ENCODE measurements around the gene RNF126.
"Not testable (repeated sequence)": the region's sequence is repeated elsewhere in the genome, so short reads cannot be mapped to it uniquely, and the experiment has no call there.

RNF126 gene

DNA sequence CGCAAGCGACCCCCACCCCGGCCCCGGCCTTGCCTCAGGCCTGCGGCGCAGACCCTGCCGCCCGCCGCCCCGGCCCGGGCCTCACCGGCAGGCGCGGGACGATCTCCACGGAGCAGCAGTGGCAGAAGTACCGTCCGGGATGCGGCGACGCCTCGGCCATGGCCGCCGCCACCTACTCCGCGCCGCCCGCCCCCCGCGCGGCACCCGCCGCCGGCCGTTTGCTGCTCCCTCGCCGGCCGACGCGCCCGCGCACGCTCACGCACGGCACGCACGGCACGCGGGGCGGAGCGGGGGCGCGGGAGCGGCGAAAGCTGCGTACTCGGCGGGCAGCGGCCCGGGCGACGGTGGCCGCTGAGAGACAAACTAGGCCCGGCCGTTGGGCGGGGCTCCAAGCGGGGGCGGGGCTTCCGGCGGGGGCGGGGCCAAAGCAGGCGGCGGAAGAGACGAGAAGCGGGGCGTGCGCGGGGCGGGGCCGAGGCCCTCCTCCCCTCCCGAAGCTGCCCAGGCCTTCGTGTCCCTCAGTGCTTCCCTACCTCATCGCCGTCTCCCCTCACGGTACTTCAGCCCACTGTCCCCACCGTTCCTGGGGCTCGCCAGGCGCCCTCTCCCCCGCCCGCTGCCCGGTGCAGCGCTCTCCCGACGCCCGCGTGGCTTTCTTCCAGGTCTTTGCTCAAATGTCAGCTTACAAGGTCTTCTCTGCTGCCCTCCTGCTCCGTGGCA, at the start of gene RNF126:
Gene RNF126, minus strand, starts transcription at position 253 of the 720 bp plus-strand sequence. Its CDS starts 93 bp downstream, at position 160.
- DNase-seq, result peak; percentile 77

GRCh38 chr19:711254-711653, 48.2 kb upstream of the RNF126 start:
- DNase-seq, result no peak

DNA sequence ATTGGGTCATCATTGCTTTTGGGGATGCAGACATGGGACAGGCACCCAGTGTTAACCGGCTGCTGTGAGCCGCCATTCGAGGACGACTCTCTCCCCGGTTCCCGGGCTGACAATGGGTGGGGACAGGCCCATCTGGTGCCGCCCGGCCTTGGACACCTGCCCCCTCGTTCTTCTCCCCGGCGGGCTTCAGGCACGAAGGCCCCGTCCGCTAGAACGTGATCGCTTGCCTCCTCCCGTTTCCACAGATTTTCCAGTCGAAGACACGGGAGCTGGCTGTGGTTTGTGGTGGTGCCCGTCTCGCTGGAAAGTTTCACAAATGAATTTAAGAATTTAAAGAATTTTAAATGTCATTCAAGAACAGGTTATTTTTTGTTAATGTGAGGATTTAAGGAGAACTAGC, 47.8 kb upstream of the RNF126 start:
- no peak for DNase-seq

DNA sequence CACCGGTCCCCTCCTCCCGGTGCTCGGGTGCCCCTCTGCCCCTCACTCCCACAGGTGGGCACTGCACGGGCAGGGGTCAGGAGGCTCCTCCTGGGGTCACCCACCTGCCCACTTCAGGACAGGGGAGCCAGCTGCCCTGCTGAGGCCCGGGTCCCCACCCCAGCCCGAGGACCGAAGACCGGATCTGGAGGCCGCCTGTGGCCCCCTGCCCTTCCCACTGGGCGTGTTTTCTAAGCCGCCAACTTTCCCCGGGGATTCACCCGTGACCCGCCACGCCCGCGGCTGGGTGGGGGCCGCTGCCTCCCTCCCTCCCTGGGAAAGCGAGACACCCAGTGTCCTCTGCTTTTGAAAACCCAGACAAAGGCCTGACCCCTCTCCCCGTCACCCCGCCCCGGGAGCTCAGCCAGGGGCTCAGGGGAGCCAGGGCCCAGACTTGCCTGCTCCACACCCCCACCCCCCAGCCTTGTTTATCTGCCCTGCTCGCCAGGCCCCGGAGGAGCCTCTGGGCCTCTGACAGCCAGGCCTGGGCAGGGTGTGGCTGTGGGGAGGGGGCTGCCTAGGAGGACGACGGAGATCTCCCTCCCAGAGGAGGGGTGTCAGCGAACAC, 47.1 kb upstream of the RNF126 start:
- no peak for DNase-seq

GRCh38 chr19:709196-709964, 46.4 kb upstream of the RNF126 start:
- DNase-seq, result no peak

DNA sequence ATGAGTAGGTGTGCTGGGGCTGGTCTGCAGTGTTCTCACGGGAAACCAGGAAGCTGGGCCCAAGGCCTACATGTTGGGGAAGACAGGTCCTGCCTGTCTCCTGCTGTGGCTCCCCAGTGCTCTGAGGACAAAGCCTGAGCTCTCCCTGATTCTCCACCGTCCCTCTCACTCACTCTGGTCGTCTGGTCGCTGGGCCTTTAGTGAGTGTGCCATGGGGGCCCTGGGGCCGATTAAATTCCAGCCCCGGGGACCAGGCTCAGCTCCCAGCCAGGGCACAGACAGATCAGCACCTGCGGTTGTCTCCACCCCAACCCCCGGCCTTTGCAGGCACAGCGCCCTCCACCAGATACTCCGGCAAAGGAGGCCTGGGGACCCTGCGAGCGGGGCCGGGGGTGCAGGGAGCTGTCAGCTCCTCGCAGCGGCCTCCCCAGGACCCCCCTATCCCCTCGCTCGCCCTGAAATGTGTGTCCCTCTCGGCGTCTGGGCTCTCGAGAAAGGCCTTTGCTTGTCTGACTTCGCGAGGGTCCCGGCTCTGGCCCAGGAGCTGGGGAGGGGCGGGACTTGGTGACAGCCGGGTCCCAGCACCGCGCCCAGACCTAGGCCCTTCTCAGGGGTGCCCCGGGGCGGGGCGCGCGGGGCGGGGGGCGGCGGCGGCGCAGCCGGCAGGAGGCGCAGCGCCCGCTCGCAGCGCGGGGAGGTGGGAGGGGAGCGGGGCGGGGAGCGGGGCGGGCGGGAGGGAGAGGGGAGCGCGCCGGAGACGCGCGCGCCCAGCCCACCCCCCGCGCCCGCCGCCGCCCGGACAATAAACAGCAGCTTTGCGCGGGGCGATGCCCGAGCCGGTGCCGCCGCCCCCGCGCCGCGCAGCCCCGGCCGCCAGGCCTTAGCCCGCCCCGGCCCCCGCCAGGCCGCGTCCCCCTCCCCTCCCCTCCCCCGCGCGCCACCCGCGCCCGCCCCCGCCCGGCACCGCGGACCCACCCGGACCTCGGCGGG, 45.4 kb upstream of the RNF126 start, which contains the start of gene PALM:
Gene PALM, plus strand, starts transcription at position 782 of the 990 bp plus-strand sequence. CDS start 212 bp downstream, outside the sequence.
- peak; percentile 9 for DNase-seq

GRCh38 chr19:704447-704741, 41.4 kb upstream of the RNF126 start:
- DNase-seq, result no peak

- DNase-seq, result no peak
Observed at GRCh38 chr19:703651-704446, 40.8 kb upstream of the RNF126 start.

GRCh38 chr19:703329-703650, 40.3 kb upstream of the RNF126 start:
- DNase-seq, result no peak

DNA sequence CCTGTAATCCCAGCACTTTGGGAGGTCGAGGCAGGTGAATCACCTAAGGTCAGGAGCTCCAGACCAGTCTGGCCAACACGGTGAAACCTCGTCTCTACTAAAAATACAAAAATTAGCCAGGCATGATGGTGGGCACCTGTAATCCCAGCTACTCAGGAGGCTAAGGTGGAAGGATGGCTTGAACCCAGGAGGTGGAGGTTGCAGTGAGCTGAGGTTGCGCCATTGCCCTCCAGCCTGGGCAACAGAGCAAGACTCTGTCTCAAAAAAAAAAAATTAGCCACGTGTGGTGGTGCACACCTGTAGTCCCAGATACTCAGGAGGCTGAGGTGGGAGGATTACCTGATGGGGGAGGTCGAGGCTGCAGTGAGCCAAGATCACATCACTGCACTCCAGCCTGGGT, 39.8 kb upstream of the RNF126 start:
- DNase-seq, result not testable (repeated sequence)

DNA sequence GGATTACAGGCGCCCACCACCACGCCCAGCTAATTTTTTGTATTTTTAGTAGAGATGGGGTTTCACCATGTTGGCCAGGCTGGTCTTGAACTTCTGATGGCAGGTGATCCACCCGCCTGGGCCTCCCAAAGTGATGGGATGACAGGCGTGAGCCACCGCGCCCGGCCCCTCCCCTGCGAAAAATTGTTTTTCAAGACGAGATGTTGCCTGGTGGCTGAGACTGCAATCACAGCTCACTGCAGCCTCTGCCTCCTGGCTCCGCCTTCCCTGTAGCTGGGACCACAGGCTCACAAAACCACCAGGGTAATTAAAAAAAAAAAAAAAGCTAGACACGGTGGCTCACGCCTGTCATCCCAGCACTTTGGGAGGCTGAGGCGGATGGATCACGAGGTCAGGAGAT, 36.9 kb upstream of the RNF126 start:
- DNase-seq, result not testable (repeated sequence)

DNA sequence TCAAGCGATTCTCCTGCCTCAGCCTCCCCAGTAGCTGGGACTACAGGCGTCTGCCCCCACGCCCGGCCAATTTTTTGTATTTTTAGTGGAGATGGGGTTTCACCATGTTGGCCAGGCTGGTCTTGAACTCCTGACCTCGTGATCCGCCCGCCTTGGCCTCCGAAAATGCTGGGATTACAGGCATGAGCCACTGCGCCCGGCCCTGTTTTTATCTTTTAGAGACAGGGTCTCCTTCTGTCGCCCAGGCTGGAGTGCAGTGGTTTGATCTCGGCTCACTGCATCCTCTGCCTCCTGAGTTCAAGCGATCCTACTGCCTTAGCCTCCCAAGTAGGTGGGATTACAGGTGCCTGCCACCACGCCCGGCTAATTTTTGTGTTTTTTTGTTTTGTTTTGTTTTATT, 35.5 kb upstream of the RNF126 start:
- not testable (repeated sequence) for DNase-seq

DNA sequence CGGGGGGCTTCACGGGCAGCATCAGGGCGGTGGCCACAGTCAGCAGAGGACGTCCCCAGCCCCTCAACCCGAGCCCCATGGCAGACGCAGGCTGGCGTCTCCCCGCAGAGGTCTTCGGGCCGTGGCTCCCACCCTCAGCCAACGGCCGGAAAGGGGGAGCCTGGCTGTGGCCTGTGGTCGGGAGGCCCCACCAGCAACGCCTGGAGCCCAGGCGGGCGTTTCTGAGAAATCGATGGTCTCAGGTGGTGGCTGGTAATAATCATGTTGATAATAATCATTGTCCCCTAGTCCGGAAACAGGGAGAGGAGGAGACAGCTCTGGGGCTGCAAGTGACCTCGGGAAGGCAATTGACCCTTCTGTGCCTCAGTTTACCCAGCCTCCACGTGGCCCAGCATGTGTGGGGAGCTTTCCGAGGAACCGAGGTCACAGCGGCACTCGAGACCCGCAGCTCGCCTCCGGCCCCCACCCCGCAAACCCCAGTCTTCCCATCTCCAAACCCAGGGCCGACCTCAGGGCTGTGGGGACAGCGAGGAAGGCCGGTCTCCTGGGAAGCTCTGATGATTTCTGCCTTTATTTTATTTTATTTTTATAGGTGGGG, 32.4 kb upstream of the RNF126 start, which contains the start of gene PRSS57:
Gene PRSS57, minus strand, starts transcription at position 101 of the 598 bp plus-strand sequence. Its CDS starts 22 bp downstream, at position 79.
- no peak for DNase-seq

DNA sequence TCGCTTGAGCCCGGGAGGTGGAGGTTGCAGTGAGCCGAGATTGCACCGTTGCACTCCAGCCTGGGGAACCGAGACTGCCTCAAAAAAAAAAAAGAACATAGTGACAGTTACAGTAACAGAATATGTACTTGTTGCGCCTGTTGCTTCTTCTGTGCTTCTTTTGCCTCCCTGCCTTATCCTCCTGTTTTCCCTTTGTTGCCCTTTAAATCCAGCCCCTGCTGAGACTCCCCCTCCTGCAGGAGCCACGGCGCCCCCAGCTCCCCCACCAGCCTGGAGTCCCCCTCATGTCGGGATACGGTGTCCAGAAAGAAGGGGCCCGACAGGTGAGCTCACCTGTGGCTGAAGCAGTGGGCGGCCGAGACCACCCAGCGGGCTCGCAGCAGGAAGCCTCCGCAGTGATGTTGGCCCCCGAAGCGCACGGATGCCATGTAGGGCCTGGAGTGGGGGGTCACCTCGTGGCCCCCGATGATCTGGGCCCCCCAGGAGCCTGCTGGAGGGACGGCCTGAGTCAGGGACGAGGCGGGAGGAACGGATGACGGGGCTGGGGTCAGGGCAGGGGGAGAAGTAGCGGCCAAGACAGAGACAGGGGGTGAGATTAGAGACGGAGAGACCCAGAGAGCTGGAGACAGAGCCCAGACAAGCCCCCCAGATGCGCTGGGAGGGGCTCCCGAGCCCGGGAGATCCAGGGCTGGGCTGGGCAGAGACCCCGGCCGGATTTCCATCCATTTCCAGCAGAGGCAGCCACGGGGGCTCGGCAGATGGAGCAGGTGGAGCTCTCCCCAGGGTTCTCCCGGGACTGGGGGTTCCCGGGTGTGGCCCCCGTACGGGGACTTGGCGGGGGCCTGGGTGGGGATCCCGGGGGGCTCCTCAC, 31.7 kb upstream of the RNF126 start:
- no peak for DNase-seq

DNA sequence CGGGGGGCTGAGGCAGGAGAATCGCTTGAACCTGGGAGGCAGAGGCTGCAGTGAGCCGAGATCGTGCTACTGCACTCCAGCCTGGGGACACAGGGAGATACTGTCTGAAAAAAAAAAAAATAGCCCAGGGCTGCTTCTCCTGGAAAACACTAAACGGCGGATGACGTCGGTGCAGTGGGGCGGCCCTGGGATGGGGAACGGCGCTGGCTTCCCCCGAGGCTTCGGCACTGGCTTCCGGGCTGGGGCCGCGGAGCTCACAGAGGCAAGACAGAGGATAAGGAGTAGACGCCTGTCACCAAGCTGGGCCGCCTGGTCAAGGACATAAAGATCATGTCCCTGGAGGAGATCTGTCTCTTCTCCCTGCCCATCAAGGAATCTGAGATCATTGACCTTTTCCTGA, 27.2 kb upstream of the RNF126 start:
- no peak for DNase-seq

GRCh38 chr19:688992-689391, 26.0 kb upstream of the RNF126 start:
- no peak for DNase-seq

DNA sequence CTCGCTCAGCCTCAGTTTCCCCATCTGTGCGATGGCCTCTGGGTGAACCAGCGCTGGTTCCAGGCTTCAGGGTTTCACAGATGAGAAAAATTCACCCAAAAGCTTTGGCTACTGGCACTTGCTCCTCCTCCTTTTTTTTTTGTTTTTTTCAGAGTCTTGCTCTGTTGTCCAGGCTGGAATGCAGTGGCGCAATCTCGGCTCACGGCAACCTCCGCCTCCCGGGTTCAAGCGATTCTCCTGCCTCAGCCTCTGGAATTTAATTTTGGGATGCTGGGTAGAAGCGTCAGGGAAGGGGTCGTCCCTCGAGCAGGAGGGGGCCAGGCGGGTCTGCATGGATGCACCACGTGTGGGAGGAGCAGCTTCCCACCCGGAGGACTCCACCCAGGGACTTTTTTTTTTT, 25.2 kb upstream of the RNF126 start:
- no peak for DNase-seq

DNA sequence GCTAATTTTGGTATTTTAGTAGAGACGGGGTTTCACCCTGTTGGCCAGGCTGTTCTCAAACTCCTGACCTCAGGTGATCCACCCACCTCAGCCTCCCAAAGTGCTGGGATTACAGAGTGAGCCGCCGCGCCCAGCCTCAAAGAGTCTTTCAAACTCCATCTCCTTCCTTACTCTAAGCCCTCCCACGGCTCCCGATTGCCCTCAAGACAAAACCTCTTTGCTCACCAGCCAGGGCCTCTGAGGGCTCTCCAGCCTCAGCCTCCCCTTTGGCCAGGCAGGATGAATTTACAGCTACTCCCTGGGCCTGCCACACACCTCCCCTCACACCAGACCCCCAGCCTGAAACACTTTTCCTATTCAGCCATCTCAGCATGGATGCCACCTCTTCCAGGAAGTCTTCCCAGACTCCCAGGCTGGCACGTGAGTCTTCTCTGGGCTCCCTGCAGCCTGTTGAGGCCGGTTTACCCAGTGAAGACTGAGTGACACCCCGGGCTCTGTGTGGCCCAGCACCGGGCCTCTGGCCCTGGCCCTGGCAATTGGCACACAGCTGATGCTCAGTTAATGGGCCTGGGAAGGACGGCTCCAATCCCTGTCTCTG, 24.7 kb upstream of the RNF126 start:
- no peak for DNase-seq

GRCh38 chr19:686589-687297, 23.7 kb upstream of the RNF126 start:
- DNase-seq, result no peak

Measured in DMS79 treated with DMSO at 0.1 percent for 48 hours (cell line).